HPDE6-E6E7 (cell line): ENCODE results near the gene PFDN2.

Experiments
- DNase-seq: peaks from one replicate; pipeline ENCODE4 v3.0.0; 2011; ENCODE audit warnings: missing footprints; ENCODE audit errors: extremely low spot score

Gene PFDN2

DNA sequence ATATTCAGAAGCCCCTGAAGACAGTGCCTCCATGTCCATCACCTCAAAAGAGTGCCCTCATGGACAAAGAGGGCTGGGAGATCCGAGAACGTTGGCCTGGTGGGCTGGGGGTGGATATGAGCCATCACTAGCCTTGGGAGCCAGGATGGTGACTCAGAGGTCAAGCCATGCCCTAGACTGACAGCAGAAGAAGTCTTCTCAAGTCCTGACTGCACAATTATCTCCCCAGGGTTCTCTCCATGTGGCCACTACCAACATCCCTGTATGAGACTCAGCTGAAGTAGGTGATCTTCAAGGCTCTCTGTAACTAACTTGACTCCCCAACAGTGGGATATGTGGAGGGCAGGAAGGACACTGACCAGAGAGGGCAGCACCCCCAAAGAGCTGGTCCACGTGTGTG, 64.9 kb downstream of the PFDN2 start:
- no peak for DNase-seq

- DNase-seq: no peak
These were observed 66.6 kb downstream of the PFDN2 start for GRCh38 chr1:161051219-161051618.
